ENCODE results near the gene TSGA10IP. TPM values are rescaled to one million over a fixed set of nuclear protein-coding genes. Genes with fewer than 3 reads are reported as not detected.

The TSGA10IP gene
- total and polyA plus RNA-seq, 10 of the 15 experiments (the other 5 are each of a cell fraction or from before 2014, with no cell fraction given): not detected

DNA sequence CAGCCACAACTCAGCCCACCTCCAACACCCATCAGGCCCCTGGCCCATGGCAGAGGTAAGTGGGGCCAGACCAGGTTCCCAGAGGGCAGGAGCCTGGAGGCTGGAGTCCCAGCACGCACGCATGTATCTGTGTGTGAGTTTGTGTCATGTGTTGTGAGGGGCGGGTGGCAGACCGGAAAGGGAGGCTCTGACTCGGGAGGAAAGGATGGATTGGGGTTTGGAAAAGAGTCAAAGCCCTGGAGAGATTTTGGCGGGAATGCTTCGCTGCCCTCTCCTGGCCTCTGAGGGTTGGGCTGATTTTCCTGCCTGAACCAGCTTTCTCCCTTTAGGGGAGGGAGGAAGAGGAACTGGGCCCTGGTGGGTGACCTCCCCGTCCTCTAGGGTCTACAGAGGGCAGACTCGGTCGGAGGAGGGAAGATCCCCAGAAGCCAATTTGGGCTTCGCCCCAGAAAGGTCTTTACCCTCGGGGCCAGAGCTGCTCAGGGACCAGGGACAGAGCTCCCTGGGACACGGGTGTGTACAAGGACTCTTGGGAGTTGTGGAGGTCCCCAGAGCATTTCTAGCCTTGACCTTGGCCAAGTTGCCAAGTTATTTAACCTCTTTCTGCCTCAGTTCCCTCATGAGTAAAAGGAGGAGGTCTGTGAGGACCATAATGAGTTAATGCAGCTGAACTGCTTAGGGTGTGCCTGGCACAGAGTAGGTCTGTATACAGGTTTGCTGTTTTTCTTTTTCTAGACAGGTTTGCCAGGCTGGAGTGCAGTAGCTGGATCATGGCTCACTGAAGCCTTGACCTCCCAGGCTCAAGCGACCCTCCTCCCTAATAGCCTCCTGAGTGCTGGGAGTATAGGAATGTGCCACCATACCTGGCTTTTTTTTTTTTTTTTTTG is 33.4 kb upstream of the TSGA10IP start:
- Histone ChIP-seq H3K9me3 (replicated peaks; ENCODE audit: control insufficient read depth, insufficient read depth, low read length) (no peaks in the 10 kb centered on the region), H3K27me3 (replicated peaks in 1 of 2; ENCODE audit: control insufficient read depth in 2 of 2, insufficient read depth in 2 of 2, low read length in 1 of 2) (no peaks in the 10 kb centered on the region), H3K36me3 (ENCODE audit: control insufficient read depth in 2 of 2, insufficient read depth in 2 of 2, low read length in 1 of 2) (no peaks in the 10 kb centered on the region; a peak in 1 of 4 replicates), H3K4me3 (no peak overlapping the region), H3K79me2 (ENCODE audit: control insufficient read depth, insufficient read depth, low read length) (peaks cover 2% of the 10 kb centered on the region; the same call in 1 of the 2 replicates), H3K9ac (ENCODE audit: control insufficient read depth, insufficient read depth, low read length) (no peak overlapping the region), H3K27ac (ENCODE audit: control insufficient read depth, insufficient read depth) (peak overlapping the region; percentile 38; the same call in 1 of the 2 replicates), H3K4me2 (ENCODE audit: control insufficient read depth, insufficient read depth) (no peak overlapping the region), H4K20me1 (ENCODE audit: control insufficient read depth, insufficient read depth) (no peaks in the 10 kb centered on the region), H3K4me1 (ENCODE audit: control insufficient read depth, insufficient read depth, low read length) (peaks cover 32% of the 10 kb centered on the region), H2AFZ (ENCODE audit: control insufficient read depth, low read depth, low read length) (peak overlapping the region; percentile 11)
- SMC1A ChIA-PET (ENCODE audit: uncharacterized antibody, unreplicated experiment): interaction anchor here (0.7 to 3.2 kb wide), 7 partner anchors 10 to 110 kb away, joined by 3 to 24 read pairs (median 3); partner anchors contain the start of genes CCDC85B and FIBP
- WGBS (ENCODE audit: insufficient coverage, insufficient replicate concordance, low lambda C conversion rate, missing lambda C conversion rate): 11% methylated on average over 14 of the region's 14 CpGs
- ATAC-seq: peak; percentile 63
- in situ Hi-C loops (cut with MboI): no loop called here
- no peak for FAIRE-seq
- intact Hi-C loops (cut with micrococcal nuclease; ENCODE audit: unreplicated experiment): no loop called here
- POLR2A ChIA-PET: interaction anchor here (0.5 to 2.1 kb wide), 11 partner anchors 10 to 1567 kb away, joined by 3 to 34 read pairs (median 4); partner anchors contain the start of genes CCDC85B, FIBP and FOSL1
- no peak for DNase-seq (ENCODE audit: low read depth, low spot score)
- CTCF ChIA-PET: interaction anchor here (1.0 to 6.5 kb wide), 8 partner anchors 10 to 30 kb away, joined by 3 to 89 read pairs (median 4); partner anchors contain the start of genes CCDC85B, FIBP and FOSL1
- RAD21 ChIA-PET (ENCODE audit: unreplicated experiment): interaction anchor here (1.5 to 2.1 kb wide), 4 partner anchors 13 to 27 kb away, joined by 7 to 18 read pairs (median 8); partner anchors contain the start of gene CCDC85B
- BruUV-seq (replicated peaks): no TSS peak
- no peak for TF ChIP-seq ATF2 (IDR thresholded peaks at IDR 0.05; ENCODE audit: low read length)
- TF ChIP-seq REST (IDR thresholded peaks at IDR 0.05; ENCODE audit: low read depth, low read length): peak; percentile 12; the same call in 1 of the 2 replicates
- no peak for TF ChIP-seq ELK1 (IDR thresholded peaks at IDR 0.05; ENCODE audit: low read depth, low read length)
- TF ChIP-seq, protein P1, sequence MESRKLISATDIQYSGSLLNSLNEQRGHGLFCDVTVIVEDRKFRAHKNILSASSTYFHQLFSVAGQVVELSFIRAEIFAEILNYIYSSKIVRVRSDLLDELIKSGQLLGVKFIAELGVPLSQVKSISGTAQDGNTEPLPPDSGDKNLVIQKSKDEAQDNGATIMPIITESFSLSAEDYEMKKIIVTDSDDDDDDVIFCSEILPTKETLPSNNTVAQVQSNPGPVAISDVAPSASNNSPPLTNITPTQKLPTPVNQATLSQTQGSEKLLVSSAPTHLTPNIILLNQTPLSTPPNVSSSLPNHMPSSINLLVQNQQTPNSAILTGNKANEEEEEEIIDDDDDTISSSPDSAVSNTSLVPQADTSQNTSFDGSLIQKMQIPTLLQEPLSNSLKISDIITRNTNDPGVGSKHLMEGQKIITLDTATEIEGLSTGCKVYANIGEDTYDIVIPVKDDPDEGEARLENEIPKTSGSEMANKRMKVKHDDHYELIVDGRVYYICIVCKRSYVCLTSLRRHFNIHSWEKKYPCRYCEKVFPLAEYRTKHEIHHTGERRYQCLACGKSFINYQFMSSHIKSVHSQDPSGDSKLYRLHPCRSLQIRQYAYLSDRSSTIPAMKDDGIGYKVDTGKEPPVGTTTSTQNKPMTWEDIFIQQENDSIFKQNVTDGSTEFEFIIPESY (IDR thresholded peaks at IDR 0.05): no peak
- TF ChIP-seq ZBTB40 (IDR thresholded peaks at IDR 0.05; ENCODE audit: borderline replicate concordance): no peak
- TF ChIP-seq ESRRA (IDR thresholded peaks at IDR 0.05; ENCODE audit: low read length): 0 out of 2 replicates have a peak, but pooled peaks have one; percentile 37
- 0 out of 2 replicates have a peak, but pooled peaks have one; percentile 10 for TF ChIP-seq RFX5 (IDR thresholded peaks at IDR 0.05; ENCODE audit: low read depth, low read length)
- no peak for TF ChIP-seq BMI1 (IDR thresholded peaks at IDR 0.05; ENCODE audit: borderline replicate concordance)
